Posterior cingulate gyrus (tissue), 11 donors: ENCODE measurements around the gene INO80C.
"Not testable (repeated sequence)": the region's sequence is repeated elsewhere in the genome, so short reads cannot be mapped to it uniquely, and the experiment has no call there.

ENCODE experiments used
- DNase-seq, 10 donors: peaks; one replicate each; pipeline versions ENCODE4 v3.0.0 to v3.0.0-alpha.2; 2020 to 2021; ENCODE audit warnings: mixed read lengths in 3 of 10
- intact Hi-C: fragments of 100-400 bp; cut with DNase I; formaldehyde crosslinking; loops from one replicate; pipeline ENCODE4 v1.15.1; 2023

The INO80C gene

GRCh38 chr18:35465329-35465728 lies 32.4 kb downstream of the INO80C start:
- DNase-seq = no peak
- intact Hi-C loops = no loop called here

- DNase-seq = no peak
- intact Hi-C loops = no loop called here
These were observed 32.9 kb downstream of the INO80C start for GRCh38 chr18:35464831-35465279.

- DNase-seq = no peak
- intact Hi-C loops = no loop called here
These were observed 33.9 kb downstream of the INO80C start for GRCh38 chr18:35463827-35464226.

- intact Hi-C loops = no loop called here
- no peak for DNase-seq
These were observed 34.7 kb downstream of the INO80C start for GRCh38 chr18:35463050-35463449.

- intact Hi-C loops = no loop called here
- no peak for DNase-seq
These were observed 37.0 kb downstream of the INO80C start for GRCh38 chr18:35460736-35461161.

GRCh38 chr18:35459997-35460396 lies 37.8 kb downstream of the INO80C start:
- intact Hi-C loops = no loop called here
- DNase-seq = no peak

GRCh38 chr18:35458677-35459441 lies 38.9 kb downstream of the INO80C start:
- intact Hi-C loops = no loop called here
- DNase-seq = no peak

- intact Hi-C loops = no loop called here
- DNase-seq = no peak
These were observed 39.5 kb downstream of the INO80C start for GRCh38 chr18:35458271-35458670.

- DNase-seq = no peak
- intact Hi-C loops = no loop called here
These were observed 40.5 kb downstream of the INO80C start for GRCh38 chr18:35457140-35457704.

- DNase-seq = no peak
- intact Hi-C loops = no loop called here
These were observed 41.6 kb downstream of the INO80C start for GRCh38 chr18:35455926-35456763.

- intact Hi-C loops = no loop called here
These were observed 43.0 kb downstream of the INO80C start for GRCh38 chr18:35454803-35455202.

GRCh38 chr18:35453065-35453464 lies 44.7 kb downstream of the INO80C start:
- DNase-seq, intact Hi-C loops: not testable (repeated sequence)

More at GRCh38 chr18:35454803-35455202, 43.0 kb downstream of the INO80C start:
- no peak for DNase-seq

- DNase-seq = no peak
- intact Hi-C loops = no loop called here
These were observed 45.8 kb downstream of the INO80C start for GRCh38 chr18:35451916-35452315.

GRCh38 chr18:35451032-35451431 lies 46.7 kb downstream of the INO80C start:
- intact Hi-C loops = no loop called here
- no peak for DNase-seq

- peak; percentile 33 to 95 (median 74) for DNase-seq
These were observed 53.1 kb downstream of the INO80C start for GRCh38 chr18:35444636-35445035.

GRCh38 chr18:35443847-35444246 lies 53.9 kb downstream of the INO80C start:
- no peak for DNase-seq
- intact Hi-C loops = no loop called here

More at GRCh38 chr18:35444636-35445035, 53.1 kb downstream of the INO80C start:
- intact Hi-C loops = no loop called here

- DNase-seq = no peak
- intact Hi-C loops = no loop called here
These were observed 54.3 kb downstream of the INO80C start for GRCh38 chr18:35443434-35443833.

GRCh38 chr18:35442701-35443100 lies 55.1 kb downstream of the INO80C start:
- no peak for DNase-seq
- intact Hi-C loops = no loop called here

- no peak for DNase-seq
- intact Hi-C loops = no loop called here
These were observed 55.7 kb downstream of the INO80C start for GRCh38 chr18:35441857-35442595.

GRCh38 chr18:35438480-35439234 lies 59.1 kb downstream of the INO80C start:
- no peak for DNase-seq
- intact Hi-C loops = no loop called here
